GM23338 (cell line): ENCODE measurements around the gene CCDC24. TPM values are rescaled to one million over a fixed set of nuclear protein-coding genes. Genes with fewer than 3 reads are reported as not detected.

ENCODE experiments used
- ATAC-seq: fragments of 200-7000 bp; cut with Tn5 transposase; 3 replicates; pipeline ENCODE4 v1.9.1; 2020
- DNase-seq: peaks from one replicate; pipeline ENCODE4 v3.0.0-alpha.2; 2015; ENCODE audit warnings: low spot score
- H2AFZ ChIP-seq: fragments of 200-600 bp; sonication (generic); 2 replicates; pipeline ENCODE4 v1.8.0; 2016; ENCODE audit warnings: antibody characterized with exemption, mild to moderate bottlenecking, moderate library complexity
- H3F3A ChIP-seq: fragments of 200-600 bp; sonication (generic); replicated peaks from 2 replicates; pipeline ENCODE4 v1.8.0; 2017; ENCODE audit warnings: antibody characterized with exemption, mixed run types, low read depth
- H3K27ac ChIP-seq: fragments of 200-600 bp; sonication (generic); 2 replicates; pipeline ENCODE4 v1.6.1; 2016; ENCODE audit warnings: low read depth
- H3K27me3 ChIP-seq: fragments of 200-600 bp; sonication (generic); 2 replicates; pipeline ENCODE4 v1.8.0; 2016; ENCODE audit warnings: mild to moderate bottlenecking, mixed run types, moderate library complexity; ENCODE audit not compliant: insufficient read depth
- H3K36me3 ChIP-seq: fragments of 200-600 bp; sonication (generic); 2 replicates; pipeline ENCODE4 v1.8.0; 2016; ENCODE audit warnings: mild to moderate bottlenecking; ENCODE audit not compliant: insufficient read depth
- H3K4me1 ChIP-seq: fragments of 200-600 bp; sonication (generic); 2 replicates; pipeline ENCODE4 v1.8.0; 2016; ENCODE audit warnings: mild to moderate bottlenecking, moderate library complexity; ENCODE audit not compliant: insufficient read depth
- H3K4me2 ChIP-seq: fragments of 200-600 bp; sonication (generic); 2 replicates; pipeline ENCODE4 v1.7.1; 2017; ENCODE audit warnings: mixed run types
- H3K4me3 ChIP-seq: fragments of 200-600 bp; sonication (generic); 2 replicates; pipeline ENCODE4 v1.6.1; 2016; ENCODE audit warnings: mixed run types
- H3K79me2 ChIP-seq: fragments of 200-600 bp; sonication (generic); replicated peaks from 2 replicates; pipeline ENCODE4 v1.8.0; 2017; ENCODE audit warnings: mild to moderate bottlenecking; ENCODE audit not compliant: insufficient read depth
- H3K9me2 ChIP-seq: fragments of 200-600 bp; sonication (generic); 2 replicates; pipeline ENCODE4 v1.8.0; 2017; ENCODE audit not compliant: insufficient read depth
- H4K20me1 ChIP-seq: fragments of 200-600 bp; sonication (generic); replicated peaks from 2 replicates; pipeline ENCODE4 v1.8.0; 2017; ENCODE audit warnings: mild to moderate bottlenecking; ENCODE audit not compliant: insufficient read depth
- H3K27ac Mint-ChIP-seq: 2 replicates; pipeline ENCODE4 v1.8.0; 2020; ENCODE audit warnings: inconsistent platforms, mild to moderate bottlenecking, moderate library complexity, mixed read lengths
- H3K27me3 Mint-ChIP-seq: 3 replicates; pipeline ENCODE4 v1.8.0; 2022; ENCODE audit warnings: low read depth, mild to moderate bottlenecking, moderate library complexity, mixed read lengths, inconsistent platforms; ENCODE audit not compliant: insufficient read depth, poor library complexity
- H3K36me3 Mint-ChIP-seq: 3 replicates; pipeline ENCODE4 v1.8.0; 2021; ENCODE audit warnings: low read depth, mild to moderate bottlenecking, inconsistent platforms, moderate library complexity, mixed read lengths
- H3K4me1 Mint-ChIP-seq: 3 replicates; pipeline ENCODE4 v1.8.0; 2020; ENCODE audit warnings: mild to moderate bottlenecking, inconsistent platforms, mixed read lengths
- H3K4me3 Mint-ChIP-seq: 3 replicates; pipeline ENCODE4 v1.8.0; 2021; ENCODE audit warnings: moderate library complexity, mild to moderate bottlenecking, inconsistent platforms, mixed read lengths
- H3K9me3 Mint-ChIP-seq: 3 replicates; pipeline ENCODE4 v1.8.0; 2020; ENCODE audit warnings: moderate library complexity, mild to moderate bottlenecking, inconsistent platforms, mixed read lengths
- CREB1 ChIP-seq: fragments of 250-450 bp; sonication (Bioruptor Pico); IDR thresholded peaks from 2 replicates; pipeline ENCODE4 v1.5.0; 2020; ENCODE audit warnings: low read depth, mild to moderate bottlenecking, moderate library complexity
- EZH2 ChIP-seq: fragments of 200-600 bp; sonication (generic); IDR thresholded peaks from one replicate; pipeline ENCODE4 v1.8.0; 2017; ENCODE audit warnings: antibody characterized with exemption, mild to moderate bottlenecking, low read depth; ENCODE audit not compliant: unreplicated experiment
- JUNB ChIP-seq: IDR thresholded peaks from one replicate; pipeline ENCODE4 v1.6.1; 2016; ENCODE audit warnings: antibody characterized with exemption; ENCODE audit not compliant: unreplicated experiment
- ZNF114 ChIP-seq: fragments of 250-450 bp; sonication (Bioruptor Pico); IDR thresholded peaks from 2 replicates; pipeline ENCODE4 v1.5.0; 2020; ENCODE audit warnings: mild to moderate bottlenecking, moderate library complexity
- polyA plus RNA-seq: library from polyadenylated mRNA; unstranded; fragments of >200 nt; fragmentation: Nextera tagmentation; extraction: Ambion mirVana; gene quantifications from 2 replicates; pipeline ENCODE4 v1.2.1, GENCODE V29; 2016
- total RNA-seq: library from RNA; depleted of rRNA; stranded (reverse); fragments of >200 nt; shearing (Covaris generic); gene quantifications from 2 replicates; pipeline ENCODE4 v1.2.3, GENCODE V29; 2014
- TF ChIP-seq, protein P1 (sequence below): IDR thresholded peaks from 2 replicates; pipeline ENCODE4 v1.6.1; 2016; ENCODE audit warnings: antibody characterized with exemption
- TF ChIP-seq, protein P2 (sequence below): fragments of 250-450 bp; sonication (Bioruptor Pico); IDR thresholded peaks from 2 replicates; pipeline ENCODE4 v1.5.0; 2020; ENCODE audit warnings: mild to moderate bottlenecking, moderate library complexity

CCDC24 gene
- total and polyA plus RNA-seq, 2 experiments from 2014 or later: 8.3 to 17.2 TPM

GRCh38 chr1:43976045-43976444, 15.4 kb upstream of the CCDC24 start:
- Mint-ChIP-seq H3K4me3 (peak overlapping the region; percentile 90), H3K27me3 (peaks cover 31% of the 10 kb centered on the region), H3K9me3 (no peaks in the 10 kb centered on the region), H3K4me1 (peaks cover 45% of the 10 kb centered on the region), H3K36me3 (peaks cover 62% of the 10 kb centered on the region), H3K27ac (no peak overlapping the region)
- Histone ChIP-seq H3K4me2 (peak overlapping the region; percentile 98), H3K9me2 (no peaks in the 10 kb centered on the region), H3K27ac (no peak overlapping the region), H3F3A (peaks cover 29% of the 10 kb centered on the region; the same call in 1 of the 2 replicates), H4K20me1 (peaks cover 19% of the 10 kb centered on the region), H3K4me1 (peaks cover 29% of the 10 kb centered on the region), H3K79me2 (peaks cover 16% of the 10 kb centered on the region), H3K27me3 (no peaks in the 10 kb centered on the region), H3K4me3 (peak overlapping the region; percentile 96), H3K36me3 (0 out of 2 replicates have a peak, but pooled peaks cover 7% of the 10 kb centered on the region), H2AFZ (no peak overlapping the region)
- no peak for TF ChIP-seq ZNF114 (CRISPR knock-in tag)
- TF ChIP-seq EZH2: no peak
- TF ChIP-seq, protein P1, sequence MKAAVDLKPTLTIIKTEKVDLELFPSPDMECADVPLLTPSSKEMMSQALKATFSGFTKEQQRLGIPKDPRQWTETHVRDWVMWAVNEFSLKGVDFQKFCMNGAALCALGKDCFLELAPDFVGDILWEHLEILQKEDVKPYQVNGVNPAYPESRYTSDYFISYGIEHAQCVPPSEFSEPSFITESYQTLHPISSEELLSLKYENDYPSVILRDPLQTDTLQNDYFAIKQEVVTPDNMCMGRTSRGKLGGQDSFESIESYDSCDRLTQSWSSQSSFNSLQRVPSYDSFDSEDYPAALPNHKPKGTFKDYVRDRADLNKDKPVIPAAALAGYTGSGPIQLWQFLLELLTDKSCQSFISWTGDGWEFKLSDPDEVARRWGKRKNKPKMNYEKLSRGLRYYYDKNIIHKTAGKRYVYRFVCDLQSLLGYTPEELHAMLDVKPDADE: no peak
- TF ChIP-seq JUNB: no peak
- no peak for TF ChIP-seq CREB1 (CRISPR knock-in tag)
- TF ChIP-seq, protein P2, sequence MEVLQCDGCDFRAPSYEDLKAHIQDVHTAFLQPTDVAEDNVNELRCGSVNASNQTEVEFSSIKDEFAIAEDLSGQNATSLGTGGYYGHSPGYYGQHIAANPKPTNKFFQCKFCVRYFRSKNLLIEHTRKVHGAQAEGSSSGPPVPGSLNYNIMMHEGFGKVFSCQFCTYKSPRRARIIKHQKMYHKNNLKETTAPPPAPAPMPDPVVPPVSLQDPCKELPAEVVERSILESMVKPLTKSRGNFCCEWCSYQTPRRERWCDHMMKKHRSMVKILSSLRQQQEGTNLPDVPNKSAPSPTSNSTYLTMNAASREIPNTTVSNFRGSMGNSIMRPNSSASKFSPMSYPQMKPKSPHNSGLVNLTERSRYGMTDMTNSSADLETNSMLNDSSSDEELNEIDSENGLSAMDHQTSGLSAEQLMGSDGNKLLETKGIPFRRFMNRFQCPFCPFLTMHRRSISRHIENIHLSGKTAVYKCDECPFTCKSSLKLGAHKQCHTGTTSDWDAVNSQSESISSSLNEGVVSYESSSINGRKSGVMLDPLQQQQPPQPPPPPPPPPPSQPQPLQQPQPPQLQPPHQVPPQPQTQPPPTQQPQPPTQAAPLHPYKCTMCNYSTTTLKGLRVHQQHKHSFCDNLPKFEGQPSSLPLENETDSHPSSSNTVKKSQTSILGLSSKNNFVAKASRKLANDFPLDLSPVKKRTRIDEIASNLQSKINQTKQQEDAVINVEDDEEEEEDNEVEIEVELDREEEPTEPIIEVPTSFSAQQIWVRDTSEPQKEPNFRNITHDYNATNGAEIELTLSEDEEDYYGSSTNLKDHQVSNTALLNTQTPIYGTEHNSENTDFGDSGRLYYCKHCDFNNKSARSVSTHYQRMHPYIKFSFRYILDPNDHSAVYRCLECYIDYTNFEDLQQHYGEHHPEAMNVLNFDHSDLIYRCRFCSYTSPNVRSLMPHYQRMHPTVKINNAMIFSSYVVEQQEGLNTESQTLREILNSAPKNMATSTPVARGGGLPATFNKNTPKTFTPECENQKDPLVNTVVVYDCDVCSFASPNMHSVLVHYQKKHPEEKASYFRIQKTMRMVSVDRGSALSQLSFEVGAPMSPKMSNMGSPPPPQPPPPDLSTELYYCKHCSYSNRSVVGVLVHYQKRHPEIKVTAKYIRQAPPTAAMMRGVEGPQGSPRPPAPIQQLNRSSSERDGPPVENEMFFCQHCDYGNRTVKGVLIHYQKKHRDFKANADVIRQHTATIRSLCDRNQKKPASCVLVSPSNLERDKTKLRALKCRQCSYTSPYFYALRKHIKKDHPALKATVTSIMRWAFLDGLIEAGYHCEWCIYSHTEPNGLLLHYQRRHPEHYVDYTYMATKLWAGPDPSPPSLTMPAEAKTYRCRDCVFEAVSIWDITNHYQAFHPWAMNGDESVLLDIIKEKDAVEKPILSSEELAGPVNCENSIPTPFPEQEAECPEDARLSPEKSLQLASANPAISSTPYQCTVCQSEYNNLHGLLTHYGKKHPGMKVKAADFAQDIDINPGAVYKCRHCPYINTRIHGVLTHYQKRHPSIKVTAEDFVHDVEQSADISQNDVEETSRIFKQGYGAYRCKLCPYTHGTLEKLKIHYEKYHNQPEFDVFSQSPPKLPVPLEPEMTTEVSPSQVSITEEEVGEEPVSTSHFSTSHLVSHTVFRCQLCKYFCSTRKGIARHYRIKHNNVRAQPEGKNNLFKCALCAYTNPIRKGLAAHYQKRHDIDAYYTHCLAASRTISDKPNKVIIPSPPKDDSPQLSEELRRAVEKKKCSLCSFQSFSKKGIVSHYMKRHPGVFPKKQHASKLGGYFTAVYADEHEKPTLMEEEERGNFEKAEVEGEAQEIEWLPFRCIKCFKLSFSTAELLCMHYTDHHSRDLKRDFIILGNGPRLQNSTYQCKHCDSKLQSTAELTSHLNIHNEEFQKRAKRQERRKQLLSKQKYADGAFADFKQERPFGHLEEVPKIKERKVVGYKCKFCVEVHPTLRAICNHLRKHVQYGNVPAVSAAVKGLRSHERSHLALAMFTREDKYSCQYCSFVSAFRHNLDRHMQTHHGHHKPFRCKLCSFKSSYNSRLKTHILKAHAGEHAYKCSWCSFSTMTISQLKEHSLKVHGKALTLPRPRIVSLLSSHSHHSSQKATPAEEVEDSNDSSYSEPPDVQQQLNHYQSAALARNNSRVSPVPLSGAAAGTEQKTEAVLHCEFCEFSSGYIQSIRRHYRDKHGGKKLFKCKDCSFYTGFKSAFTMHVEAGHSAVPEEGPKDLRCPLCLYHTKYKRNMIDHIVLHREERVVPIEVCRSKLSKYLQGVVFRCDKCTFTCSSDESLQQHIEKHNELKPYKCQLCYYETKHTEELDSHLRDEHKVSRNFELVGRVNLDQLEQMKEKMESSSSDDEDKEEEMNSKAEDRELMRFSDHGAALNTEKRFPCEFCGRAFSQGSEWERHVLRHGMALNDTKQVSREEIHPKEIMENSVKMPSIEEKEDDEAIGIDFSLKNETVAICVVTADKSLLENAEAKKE (CRISPR knock-in tag): no peak
- DNase-seq: no peak
- ATAC-seq: no peak
